Upper lobe of right lung (tissue), 1 donor: Measurements from ENCODE around the gene PPP2R5C. TPM values are rescaled to one million over a fixed set of nuclear protein-coding genes. Genes with fewer than 3 reads are reported as not detected.

Experiments
- ATAC-seq: fragments of 200-7000 bp; cut with Tn5 transposase; one replicate; pipeline ENCODE4 v1.9.1; 2020; ENCODE audit warnings: mild to moderate bottlenecking, moderate library complexity
- DNase-seq: peaks from one replicate; pipeline ENCODE4 v3.0.0-alpha.2; 2020
- H3K27ac ChIP-seq: fragments of 200-600 bp; one replicate; pipeline ENCODE4 v1.8.0; 2022
- H3K27me3 ChIP-seq: fragments of 200-600 bp; one replicate; pipeline ENCODE4 v1.8.0; 2022; ENCODE audit warnings: mild to moderate bottlenecking
- H3K36me3 ChIP-seq: fragments of 200-600 bp; one replicate; pipeline ENCODE4 v1.8.0; 2022
- H3K4me1 ChIP-seq: fragments of 200-600 bp; one replicate; pipeline ENCODE4 v1.8.0; 2022
- H3K4me3 ChIP-seq: fragments of 200-600 bp; one replicate; pipeline ENCODE4 v1.8.0; 2022; ENCODE audit warnings: mild to moderate bottlenecking
- H3K9me3 ChIP-seq: fragments of 200-600 bp; one replicate; pipeline ENCODE4 v1.8.0; 2022
- intact Hi-C: fragments of 100-400 bp; cut with DNase I; formaldehyde crosslinking; loops from one replicate; pipeline ENCODE4 v1.11.0; 2022
- total RNA-seq: library from RNA; stranded (reverse); fragmentation: NEBNext Ultra II Directional; extraction: Animal tissue kit (Norgen Biotek cat#: 25700); gene quantifications from one replicate; pipeline ENCODE4 v1.2.1, GENCODE V29; 2021
- TF ChIP-seq, protein P1 (sequence below): fragments of 200-600 bp; IDR thresholded peaks from one replicate; pipeline ENCODE4 v1.8.0; 2022; ENCODE audit warnings: antibody characterized with exemption
- donor health status: DM: no; HTN: yes; CAD: no; lungs with severe emphysema.

The PPP2R5C gene
- total RNA-seq, 1 donor from 2014 or later, result 165 TPM

DNA sequence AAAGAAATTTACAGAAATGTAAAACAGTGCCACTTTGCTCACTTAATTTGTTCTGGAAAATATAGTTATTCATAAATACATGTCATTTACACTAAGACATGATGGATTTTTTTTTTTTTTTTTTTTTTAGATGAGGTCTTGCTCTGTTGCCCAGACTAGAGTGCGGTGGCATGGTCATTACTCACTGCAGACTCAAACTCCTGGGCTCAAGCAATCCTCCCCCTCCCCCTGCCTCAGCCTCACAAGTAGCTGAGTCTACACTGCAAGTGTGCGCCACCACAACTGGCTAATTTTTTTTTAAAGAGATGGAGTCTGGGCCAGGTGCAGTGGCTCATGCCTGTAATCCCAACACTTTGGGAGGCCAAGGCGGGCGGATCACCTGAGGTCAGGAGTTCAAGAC is 101.2 kb downstream of the PPP2R5C start:
- Histone ChIP-seq H3K27ac (no peak overlapping the region), H3K27me3 (no peaks in the 10 kb centered on the region), H3K4me1 (peaks cover 14% of the 10 kb centered on the region), H3K4me3 (no peak overlapping the region), H3K9me3 (no peaks in the 10 kb centered on the region), H3K36me3 (peaks cover 28% of the 10 kb centered on the region)
- ATAC-seq (no peak), DNase-seq (no peak)
- TF ChIP-seq, protein P1, sequence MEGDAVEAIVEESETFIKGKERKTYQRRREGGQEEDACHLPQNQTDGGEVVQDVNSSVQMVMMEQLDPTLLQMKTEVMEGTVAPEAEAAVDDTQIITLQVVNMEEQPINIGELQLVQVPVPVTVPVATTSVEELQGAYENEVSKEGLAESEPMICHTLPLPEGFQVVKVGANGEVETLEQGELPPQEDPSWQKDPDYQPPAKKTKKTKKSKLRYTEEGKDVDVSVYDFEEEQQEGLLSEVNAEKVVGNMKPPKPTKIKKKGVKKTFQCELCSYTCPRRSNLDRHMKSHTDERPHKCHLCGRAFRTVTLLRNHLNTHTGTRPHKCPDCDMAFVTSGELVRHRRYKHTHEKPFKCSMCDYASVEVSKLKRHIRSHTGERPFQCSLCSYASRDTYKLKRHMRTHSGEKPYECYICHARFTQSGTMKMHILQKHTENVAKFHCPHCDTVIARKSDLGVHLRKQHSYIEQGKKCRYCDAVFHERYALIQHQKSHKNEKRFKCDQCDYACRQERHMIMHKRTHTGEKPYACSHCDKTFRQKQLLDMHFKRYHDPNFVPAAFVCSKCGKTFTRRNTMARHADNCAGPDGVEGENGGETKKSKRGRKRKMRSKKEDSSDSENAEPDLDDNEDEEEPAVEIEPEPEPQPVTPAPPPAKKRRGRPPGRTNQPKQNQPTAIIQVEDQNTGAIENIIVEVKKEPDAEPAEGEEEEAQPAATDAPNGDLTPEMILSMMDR, result no peak
- intact Hi-C loops, result no loop called here

DNA sequence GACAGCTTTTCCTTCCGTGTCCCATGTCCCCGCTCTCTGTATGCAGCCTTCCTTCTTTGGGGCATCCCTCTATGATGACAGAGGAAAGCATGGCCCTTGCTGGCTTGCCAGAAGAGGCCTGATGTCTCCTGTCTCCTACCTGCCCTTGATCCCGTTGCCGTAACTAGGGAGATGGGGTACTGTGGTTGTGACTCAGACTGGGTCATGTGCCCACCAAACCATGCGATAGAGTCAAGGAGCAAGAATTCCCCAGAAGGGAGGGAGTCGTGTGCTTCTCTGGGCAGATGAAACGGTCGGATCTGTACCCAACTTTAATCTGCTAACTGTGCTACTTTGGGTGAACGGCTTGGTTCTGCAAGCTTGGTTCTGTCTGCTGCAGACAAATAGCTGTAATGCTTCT is 103.8 kb downstream of the PPP2R5C start:
- Histone ChIP-seq H3K4me1 (no peaks in the 10 kb centered on the region), H3K9me3 (no peaks in the 10 kb centered on the region), H3K36me3 (peaks cover 12% of the 10 kb centered on the region), H3K27ac (no peak overlapping the region), H3K4me3 (no peak overlapping the region), H3K27me3 (no peaks in the 10 kb centered on the region)
- DNase-seq (no peak), ATAC-seq (no peak)
- intact Hi-C loops, result no loop called here
- TF ChIP-seq, protein P1, result no peak

- no peak overlapping the region for H3K27ac ChIP-seq
- intact Hi-C loops, result no loop called here
Observed at GRCh38 chr14:101867854-101868253, 106.3 kb downstream of the PPP2R5C start.

GRCh38 chr14:101869217-101869616 is 107.7 kb downstream of the PPP2R5C start:
- Histone ChIP-seq H3K27me3 (no peaks in the 10 kb centered on the region), H3K4me1 (peaks cover 8% of the 10 kb centered on the region)
- no peak for ATAC-seq

More at GRCh38 chr14:101867854-101868253, 106.3 kb downstream of the PPP2R5C start:
- H3K9me3 ChIP-seq, result no peaks in the 10 kb centered on the region
- TF ChIP-seq, protein P1, result no peak
- H3K27me3 ChIP-seq, result no peaks in the 10 kb centered on the region
- no peak for ATAC-seq
- H3K4me1 ChIP-seq, result no peaks in the 10 kb centered on the region
- DNase-seq, result no peak
- H3K4me3 ChIP-seq, result no peak overlapping the region
- peaks cover 7% of the 10 kb centered on the region for H3K36me3 ChIP-seq

DNA sequence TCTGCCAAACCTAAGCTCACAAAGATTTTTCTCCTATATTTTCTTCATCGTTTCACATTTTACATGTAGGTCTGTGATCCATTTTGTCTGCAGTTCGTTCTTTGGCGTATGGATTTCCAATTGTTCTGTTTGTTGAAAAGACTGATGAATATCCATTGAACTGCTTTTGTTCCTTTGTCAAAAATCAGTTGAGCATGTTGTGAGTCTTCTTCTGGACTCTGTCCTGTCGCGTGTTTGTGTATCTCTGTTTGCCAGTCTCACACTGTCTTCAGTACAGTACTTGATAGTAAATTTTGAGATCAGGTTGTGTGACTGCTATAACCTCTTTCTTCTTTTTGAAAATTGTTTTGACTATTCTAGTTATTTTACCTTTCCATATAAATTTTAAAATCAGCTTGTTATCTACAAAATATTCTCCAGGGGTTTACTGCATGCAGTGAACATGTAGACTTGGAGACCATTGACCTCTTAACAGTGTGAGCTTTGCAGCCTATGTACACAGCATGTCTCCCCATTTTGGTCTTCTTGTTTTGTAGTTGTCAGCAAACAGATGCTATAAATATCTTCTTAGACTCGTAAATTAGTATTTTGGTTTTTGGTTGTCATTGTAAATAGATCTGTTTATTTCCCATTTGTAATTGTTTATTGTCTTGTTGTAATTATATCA is 108.9 kb downstream of the PPP2R5C start:
- ATAC-seq (no peak), DNase-seq (no peak)
- TF ChIP-seq, protein P1, result no peak
- H3K27ac ChIP-seq, result no peak overlapping the region
- intact Hi-C loops, result no loop called here
- H3K27me3 ChIP-seq, result no peaks in the 10 kb centered on the region
- no peaks in the 10 kb centered on the region for H3K36me3 ChIP-seq
- H3K4me1 ChIP-seq, result peaks cover 8% of the 10 kb centered on the region
- no peak overlapping the region for H3K4me3 ChIP-seq
- H3K9me3 ChIP-seq, result no peaks in the 10 kb centered on the region

More at GRCh38 chr14:101869217-101869616, 107.7 kb downstream of the PPP2R5C start:
- Histone ChIP-seq H3K36me3 (peaks cover 6% of the 10 kb centered on the region), H3K4me3 (no peak overlapping the region), H3K9me3 (no peaks in the 10 kb centered on the region), H3K27ac (no peak overlapping the region)
- intact Hi-C loops, result no loop called here
- DNase-seq, result no peak
- TF ChIP-seq, protein P1, result no peak
